ENCODE results near the gene ADGRD2. TPM values are rescaled to one million over a fixed set of nuclear protein-coding genes. Genes with fewer than 3 reads are reported as not detected.

Gene ADGRD2
- total and polyA plus RNA-seq, 2 of the 13 experiments (the other 11 are each of a cell fraction or from before 2014, with no cell fraction given): not detected

DNA sequence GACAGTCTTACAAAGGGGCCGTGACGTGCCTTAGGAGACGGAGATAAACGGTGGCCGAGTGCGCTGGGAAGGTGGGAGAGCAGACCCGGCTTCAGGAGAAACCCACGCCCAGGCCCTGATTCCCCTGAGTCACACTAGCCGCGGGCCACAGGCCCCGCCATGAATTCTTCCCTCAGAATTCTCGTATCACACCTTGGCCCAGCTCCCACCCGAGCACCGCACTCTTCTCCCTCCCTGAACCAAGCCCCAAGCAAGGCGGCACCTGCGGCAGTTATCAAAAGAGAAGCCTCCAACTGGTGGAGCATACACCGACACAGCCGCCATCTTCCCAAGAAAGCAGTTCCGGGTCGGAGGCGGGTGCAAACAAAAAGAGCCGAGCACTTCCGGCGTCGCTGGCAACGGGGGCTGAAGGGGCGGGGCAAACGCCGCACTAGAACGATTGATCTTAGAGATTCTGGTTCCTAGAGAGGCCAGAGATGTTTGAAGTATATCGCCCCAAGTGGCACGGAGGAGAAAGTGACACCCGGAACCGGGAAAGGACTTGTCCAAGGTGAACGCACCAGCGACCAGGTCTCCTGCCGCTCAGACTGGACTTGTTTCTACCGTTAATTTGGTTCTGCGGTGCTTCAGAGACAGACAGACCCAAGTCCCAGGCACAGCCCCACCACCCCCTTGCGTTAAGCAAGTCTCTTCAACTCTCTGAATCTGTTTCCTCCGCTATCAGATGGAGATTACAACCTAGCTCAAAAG is 35.0 kb upstream of the ADGRD2 start, which contains the start of gene PSMB7 (continued):
- 0 out of 2 replicates have a peak, but pooled peaks have one; percentile 43 for TF ChIP-seq ZNF607 (CRISPR knock-in tag; IDR thresholded peaks at IDR 0.05; ENCODE audit: borderline replicate concordance)
- TF ChIP-seq ETV6 (CRISPR knock-in tag; conservative IDR thresholded peaks at IDR 0.05): no peak
- TF ChIP-seq TBX3 (IDR thresholded peaks at IDR 0.05; ENCODE audit: borderline replicate concordance): 0 out of 2 replicates have a peak, but pooled peaks have one; percentile 16
- no peak for TF ChIP-seq ADNP (CRISPR knock-in tag; IDR thresholded peaks at IDR 0.05)
- no peak for TF ChIP-seq STAT5B (CRISPR knock-in tag; IDR thresholded peaks at IDR 0.05)
- peak; percentile 76; the same call in 1 of the 2 replicates for TF ChIP-seq SATB2 (CRISPR knock-in tag; IDR thresholded peaks at IDR 0.05)
- no peak; the same call in 1 of the 2 replicates for TF ChIP-seq ZSCAN29 (CRISPR knock-in tag; conservative IDR thresholded peaks at IDR 0.05)
- TF ChIP-seq MEIS1 (CRISPR knock-in tag; IDR thresholded peaks at IDR 0.05; ENCODE audit: borderline replicate concordance): peak; percentile 56; the same call in 1 of the 2 replicates
- TF ChIP-seq, protein P1, sequence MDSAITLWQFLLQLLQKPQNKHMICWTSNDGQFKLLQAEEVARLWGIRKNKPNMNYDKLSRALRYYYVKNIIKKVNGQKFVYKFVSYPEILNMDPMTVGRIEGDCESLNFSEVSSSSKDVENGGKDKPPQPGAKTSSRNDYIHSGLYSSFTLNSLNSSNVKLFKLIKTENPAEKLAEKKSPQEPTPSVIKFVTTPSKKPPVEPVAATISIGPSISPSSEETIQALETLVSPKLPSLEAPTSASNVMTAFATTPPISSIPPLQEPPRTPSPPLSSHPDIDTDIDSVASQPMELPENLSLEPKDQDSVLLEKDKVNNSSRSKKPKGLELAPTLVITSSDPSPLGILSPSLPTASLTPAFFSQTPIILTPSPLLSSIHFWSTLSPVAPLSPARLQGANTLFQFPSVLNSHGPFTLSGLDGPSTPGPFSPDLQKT (CRISPR knock-in tag; IDR thresholded peaks at IDR 0.05; ENCODE audit: borderline replicate concordance): no peak
- TF ChIP-seq MBD4 (IDR thresholded peaks at IDR 0.05; ENCODE audit: borderline replicate concordance, low read length): no peak
- TF ChIP-seq ZNF841 (CRISPR knock-in tag; IDR thresholded peaks at IDR 0.05; ENCODE audit: borderline replicate concordance): no peak
- TF ChIP-seq SRSF4 (IDR thresholded peaks at IDR 0.05; ENCODE audit: low read depth, low read length, poor library complexity, severe bottlenecking): no peak
- no peak for TF ChIP-seq CC2D1A (CRISPR knock-in tag; IDR thresholded peaks at IDR 0.05)
- TF ChIP-seq SETDB1 (CRISPR knock-in tag; IDR thresholded peaks at IDR 0.05; ENCODE audit: borderline replicate concordance): no peak
- TF ChIP-seq, protein P2, sequence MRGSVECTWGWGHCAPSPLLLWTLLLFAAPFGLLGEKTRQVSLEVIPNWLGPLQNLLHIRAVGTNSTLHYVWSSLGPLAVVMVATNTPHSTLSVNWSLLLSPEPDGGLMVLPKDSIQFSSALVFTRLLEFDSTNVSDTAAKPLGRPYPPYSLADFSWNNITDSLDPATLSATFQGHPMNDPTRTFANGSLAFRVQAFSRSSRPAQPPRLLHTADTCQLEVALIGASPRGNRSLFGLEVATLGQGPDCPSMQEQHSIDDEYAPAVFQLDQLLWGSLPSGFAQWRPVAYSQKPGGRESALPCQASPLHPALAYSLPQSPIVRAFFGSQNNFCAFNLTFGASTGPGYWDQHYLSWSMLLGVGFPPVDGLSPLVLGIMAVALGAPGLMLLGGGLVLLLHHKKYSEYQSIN (CRISPR knock-in tag; IDR thresholded peaks at IDR 0.05; ENCODE audit: borderline replicate concordance): no peak
- TF ChIP-seq, protein P3, sequence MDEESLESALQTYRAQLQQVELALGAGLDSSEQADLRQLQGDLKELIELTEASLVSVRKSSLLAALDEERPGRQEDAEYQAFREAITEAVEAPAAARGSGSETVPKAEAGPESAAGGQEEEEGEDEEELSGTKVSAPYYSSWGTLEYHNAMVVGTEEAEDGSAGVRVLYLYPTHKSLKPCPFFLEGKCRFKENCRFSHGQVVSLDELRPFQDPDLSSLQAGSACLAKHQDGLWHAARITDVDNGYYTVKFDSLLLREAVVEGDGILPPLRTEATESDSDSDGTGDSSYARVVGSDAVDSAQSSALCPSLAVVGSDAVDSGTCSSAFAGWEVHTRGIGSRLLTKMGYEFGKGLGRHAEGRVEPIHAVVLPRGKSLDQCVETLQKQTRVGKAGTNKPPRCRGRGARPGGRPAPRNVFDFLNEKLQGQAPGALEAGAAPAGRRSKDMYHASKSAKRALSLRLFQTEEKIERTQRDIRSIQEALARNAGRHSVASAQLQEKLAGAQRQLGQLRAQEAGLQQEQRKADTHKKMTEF (CRISPR knock-in tag; IDR thresholded peaks at IDR 0.05): peak; percentile 82
- TF ChIP-seq ZFX (CRISPR knock-in tag; IDR thresholded peaks at IDR 0.05; ENCODE audit: low read depth): peak; percentile 97
- TF ChIP-seq BRD4 (CRISPR knock-in tag; IDR thresholded peaks at IDR 0.05): peak; percentile 77
- no peak for TF ChIP-seq FOXC1 (CRISPR knock-in tag; IDR thresholded peaks at IDR 0.05; ENCODE audit: borderline replicate concordance)
- TF ChIP-seq CCDC6 (CRISPR knock-in tag; IDR thresholded peaks at IDR 0.05): 0 out of 2 replicates have a peak, but pooled peaks have one; percentile 17
- 0 out of 2 replicates have a peak, but pooled peaks have one; percentile 20 for TF ChIP-seq ZNF224 (CRISPR knock-in tag; IDR thresholded peaks at IDR 0.05)
- TF ChIP-seq SRF (IDR thresholded peaks at IDR 0.05; ENCODE audit: low read depth, low read length): no peak
- no peak for TF ChIP-seq GPN1 (CRISPR knock-in tag; IDR thresholded peaks at IDR 0.05; ENCODE audit: borderline replicate concordance)
- TF ChIP-seq JUND (CRISPR knock-in tag; IDR thresholded peaks at IDR 0.05): no peak
- no peak for TF ChIP-seq ZNF263 (CRISPR knock-in tag; IDR thresholded peaks at IDR 0.05)
- no peak for TF ChIP-seq TGIF2 (CRISPR knock-in tag; IDR thresholded peaks at IDR 0.05)
- TF ChIP-seq MATR3 (CRISPR knock-in tag; IDR thresholded peaks at IDR 0.05): no peak
- TF ChIP-seq ZNF709 (CRISPR knock-in tag; IDR thresholded peaks at IDR 0.05): peak; percentile 55

Measured in HepG2 (cell line).